ENCODE measurements around the gene MGST3.

DNA sequence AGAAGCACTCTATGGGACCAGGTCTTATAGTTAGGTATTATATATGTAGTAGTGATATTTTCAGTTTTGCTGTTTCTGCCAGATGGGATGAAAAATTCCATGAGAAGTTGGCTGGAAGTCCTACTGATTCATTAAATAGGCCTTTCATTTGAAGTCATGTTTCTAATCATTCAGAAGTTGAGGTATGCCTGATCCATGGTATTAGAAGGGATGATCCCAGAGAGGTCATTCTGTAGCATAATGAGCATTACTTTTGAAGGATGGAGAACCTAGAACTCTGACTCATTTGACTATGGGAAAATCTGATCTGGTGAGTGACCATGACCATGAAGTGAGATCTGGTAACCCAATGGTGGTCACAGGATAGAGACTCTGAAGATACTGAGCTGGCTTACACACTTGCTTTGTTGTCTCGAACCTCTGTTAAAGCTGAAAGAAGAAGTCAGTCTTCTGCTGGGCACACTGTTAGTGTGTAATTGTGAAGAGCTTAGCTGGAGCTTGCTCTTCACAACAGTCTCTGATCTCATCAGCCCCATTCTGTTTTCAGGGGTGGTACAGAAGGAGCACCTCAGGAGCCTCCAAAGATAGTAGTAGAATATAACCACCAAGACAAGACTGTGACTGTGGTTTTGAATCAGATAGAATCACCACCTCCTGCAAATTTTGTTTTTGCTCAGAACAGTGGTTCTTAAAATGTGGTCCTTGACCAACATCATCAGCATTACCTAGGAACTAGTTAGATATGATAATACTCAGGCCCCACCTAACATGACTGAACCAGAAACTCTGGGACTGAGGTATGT lies 9.0 kb downstream of the MGST3 start:
- no peak for TF ChIP-seq POLR2AphosphoS5 (IDR thresholded peaks at IDR 0.05; ENCODE audit: low read depth, low read length)
- TF ChIP-seq TCF7L2 (IDR thresholded peaks at IDR 0.05; ENCODE audit: low read depth, low read length) = no peak
- TF ChIP-seq, protein P1, sequence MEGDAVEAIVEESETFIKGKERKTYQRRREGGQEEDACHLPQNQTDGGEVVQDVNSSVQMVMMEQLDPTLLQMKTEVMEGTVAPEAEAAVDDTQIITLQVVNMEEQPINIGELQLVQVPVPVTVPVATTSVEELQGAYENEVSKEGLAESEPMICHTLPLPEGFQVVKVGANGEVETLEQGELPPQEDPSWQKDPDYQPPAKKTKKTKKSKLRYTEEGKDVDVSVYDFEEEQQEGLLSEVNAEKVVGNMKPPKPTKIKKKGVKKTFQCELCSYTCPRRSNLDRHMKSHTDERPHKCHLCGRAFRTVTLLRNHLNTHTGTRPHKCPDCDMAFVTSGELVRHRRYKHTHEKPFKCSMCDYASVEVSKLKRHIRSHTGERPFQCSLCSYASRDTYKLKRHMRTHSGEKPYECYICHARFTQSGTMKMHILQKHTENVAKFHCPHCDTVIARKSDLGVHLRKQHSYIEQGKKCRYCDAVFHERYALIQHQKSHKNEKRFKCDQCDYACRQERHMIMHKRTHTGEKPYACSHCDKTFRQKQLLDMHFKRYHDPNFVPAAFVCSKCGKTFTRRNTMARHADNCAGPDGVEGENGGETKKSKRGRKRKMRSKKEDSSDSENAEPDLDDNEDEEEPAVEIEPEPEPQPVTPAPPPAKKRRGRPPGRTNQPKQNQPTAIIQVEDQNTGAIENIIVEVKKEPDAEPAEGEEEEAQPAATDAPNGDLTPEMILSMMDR (IDR thresholded peaks at IDR 0.05) = no peak
- TF ChIP-seq, protein P2, sequence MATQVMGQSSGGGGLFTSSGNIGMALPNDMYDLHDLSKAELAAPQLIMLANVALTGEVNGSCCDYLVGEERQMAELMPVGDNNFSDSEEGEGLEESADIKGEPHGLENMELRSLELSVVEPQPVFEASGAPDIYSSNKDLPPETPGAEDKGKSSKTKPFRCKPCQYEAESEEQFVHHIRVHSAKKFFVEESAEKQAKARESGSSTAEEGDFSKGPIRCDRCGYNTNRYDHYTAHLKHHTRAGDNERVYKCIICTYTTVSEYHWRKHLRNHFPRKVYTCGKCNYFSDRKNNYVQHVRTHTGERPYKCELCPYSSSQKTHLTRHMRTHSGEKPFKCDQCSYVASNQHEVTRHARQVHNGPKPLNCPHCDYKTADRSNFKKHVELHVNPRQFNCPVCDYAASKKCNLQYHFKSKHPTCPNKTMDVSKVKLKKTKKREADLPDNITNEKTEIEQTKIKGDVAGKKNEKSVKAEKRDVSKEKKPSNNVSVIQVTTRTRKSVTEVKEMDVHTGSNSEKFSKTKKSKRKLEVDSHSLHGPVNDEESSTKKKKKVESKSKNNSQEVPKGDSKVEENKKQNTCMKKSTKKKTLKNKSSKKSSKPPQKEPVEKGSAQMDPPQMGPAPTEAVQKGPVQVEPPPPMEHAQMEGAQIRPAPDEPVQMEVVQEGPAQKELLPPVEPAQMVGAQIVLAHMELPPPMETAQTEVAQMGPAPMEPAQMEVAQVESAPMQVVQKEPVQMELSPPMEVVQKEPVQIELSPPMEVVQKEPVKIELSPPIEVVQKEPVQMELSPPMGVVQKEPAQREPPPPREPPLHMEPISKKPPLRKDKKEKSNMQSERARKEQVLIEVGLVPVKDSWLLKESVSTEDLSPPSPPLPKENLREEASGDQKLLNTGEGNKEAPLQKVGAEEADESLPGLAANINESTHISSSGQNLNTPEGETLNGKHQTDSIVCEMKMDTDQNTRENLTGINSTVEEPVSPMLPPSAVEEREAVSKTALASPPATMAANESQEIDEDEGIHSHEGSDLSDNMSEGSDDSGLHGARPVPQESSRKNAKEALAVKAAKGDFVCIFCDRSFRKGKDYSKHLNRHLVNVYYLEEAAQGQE (IDR thresholded peaks at IDR 0.05; ENCODE audit: insufficient read depth in 1 of 2, low read depth in 2 of 2, low read length in 1 of 2) = no peak
- TF ChIP-seq SIN3A (IDR thresholded peaks at IDR 0.05; ENCODE audit: borderline replicate concordance, insufficient read depth, low read depth, low read length) = no peak

Data from Panc1 (cell line).